Prostate gland (tissue), 2 donors: ENCODE measurements around the gene TACC2.

ENCODE experiments used
- POLR2A ChIP-seq: fragments of 450-650 bp; IDR thresholded peaks from one replicate; pipeline ENCODE4 v1.6.1; 2016; ENCODE audit warnings: antibody characterized with exemption, mild to moderate bottlenecking
- POLR2AphosphoS5 ChIP-seq: sonication (generic); formaldehyde crosslinking; IDR thresholded peaks from one replicate; pipeline ENCODE4 v1.6.1; 2017; ENCODE audit warnings: antibody characterized with exemption
- TF ChIP-seq, protein P1 (sequence below), 4 experiments: fragments of 200-600 bp in 2 of 4; fragments of 450-650 bp in 2 of 4; sonication (generic) in 2 of 4; IDR thresholded peaks; 1 replicate in 3 of 4; 2 replicates in 1 of 4; pipeline ENCODE4 v1.5.1; 2016 to 2019; ENCODE audit warnings: antibody characterized with exemption in 4 of 4, mild to moderate bottlenecking in 2 of 4, moderate library complexity in 2 of 4

DNA sequence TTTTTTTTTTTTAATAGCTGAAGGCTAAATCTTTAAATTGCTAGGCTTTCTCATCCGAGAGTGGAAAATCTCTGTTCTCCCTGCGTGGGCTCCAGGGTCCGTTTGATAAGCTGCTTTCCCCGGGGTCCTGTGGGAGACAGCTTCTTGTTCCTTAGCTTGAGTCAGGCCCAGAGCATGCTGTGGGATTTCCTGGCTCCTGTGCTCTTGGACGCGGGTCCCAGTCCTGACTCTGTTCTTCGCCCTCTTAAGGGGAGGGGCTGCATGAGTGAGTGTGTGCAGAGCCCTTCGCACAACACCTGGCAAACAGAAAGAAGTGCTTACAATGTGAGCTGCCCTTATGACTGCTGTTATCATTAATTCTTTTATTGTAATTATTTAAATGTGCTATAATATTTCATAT, 133.5 kb downstream of the TACC2 start:
- TF ChIP-seq POLR2AphosphoS5 (no peak), POLR2A (no peak)
- TF ChIP-seq, protein P1, sequence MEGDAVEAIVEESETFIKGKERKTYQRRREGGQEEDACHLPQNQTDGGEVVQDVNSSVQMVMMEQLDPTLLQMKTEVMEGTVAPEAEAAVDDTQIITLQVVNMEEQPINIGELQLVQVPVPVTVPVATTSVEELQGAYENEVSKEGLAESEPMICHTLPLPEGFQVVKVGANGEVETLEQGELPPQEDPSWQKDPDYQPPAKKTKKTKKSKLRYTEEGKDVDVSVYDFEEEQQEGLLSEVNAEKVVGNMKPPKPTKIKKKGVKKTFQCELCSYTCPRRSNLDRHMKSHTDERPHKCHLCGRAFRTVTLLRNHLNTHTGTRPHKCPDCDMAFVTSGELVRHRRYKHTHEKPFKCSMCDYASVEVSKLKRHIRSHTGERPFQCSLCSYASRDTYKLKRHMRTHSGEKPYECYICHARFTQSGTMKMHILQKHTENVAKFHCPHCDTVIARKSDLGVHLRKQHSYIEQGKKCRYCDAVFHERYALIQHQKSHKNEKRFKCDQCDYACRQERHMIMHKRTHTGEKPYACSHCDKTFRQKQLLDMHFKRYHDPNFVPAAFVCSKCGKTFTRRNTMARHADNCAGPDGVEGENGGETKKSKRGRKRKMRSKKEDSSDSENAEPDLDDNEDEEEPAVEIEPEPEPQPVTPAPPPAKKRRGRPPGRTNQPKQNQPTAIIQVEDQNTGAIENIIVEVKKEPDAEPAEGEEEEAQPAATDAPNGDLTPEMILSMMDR (IDR thresholded peaks at IDR 0.05) = no peak
